IMR-90 (cell line): ENCODE data around the gene KCNC2. TPM values are rescaled to one million over a fixed set of nuclear protein-coding genes. Genes with fewer than 3 reads are reported as not detected.

Experiments
- ATAC-seq: fragments of 200-7000 bp; cut with Tn5 transposase; 2 replicates; pipeline ENCODE4 v1.9.1; 2020; ENCODE audit warnings: low read depth, mild to moderate bottlenecking, moderate library complexity
- BruUV-seq: library from RNA; stranded (reverse); fragments of 400-500 nt; replicated peaks from 2 replicates; lab custom pipeline; 2021; lab: Mats Ljungman, UMichigan
- CTCF ChIA-PET: fragments of 300-600 bp; formaldehyde crosslinking; extraction: SDS; loops from one replicate; lab custom pipeline; 2021; ENCODE audit warnings: antibody characterized with exemption; lab: Yijun Ruan, JAX
- POLR2A ChIA-PET: fragments of 300-600 bp; sonication (Branson Sonifier 250); formaldehyde crosslinking; loops from one replicate; lab custom pipeline; 2022; ENCODE audit warnings: antibody characterized with exemption; ENCODE audit not compliant: unreplicated experiment; lab: Charles Lee
- DNase-seq: peaks from one replicate; pipeline ENCODE4 v3.0.0; 2013
- H2AFZ ChIP-seq: replicated peaks from 2 replicates; pipeline ENCODE3; 2013; ENCODE audit warnings: low read length, mild to moderate bottlenecking; ENCODE audit not compliant: poor library complexity
- H2AK5ac ChIP-seq: 2 replicates; pipeline ENCODE4 v1.6.1; 2013; ENCODE audit warnings: low read depth, low read length, inconsistent platforms
- H2AK9ac ChIP-seq: replicated peaks from 2 replicates; pipeline ENCODE3; 2013; ENCODE audit warnings: mild to moderate bottlenecking, low read depth, low read length, moderate library complexity; ENCODE audit not compliant: poor library complexity
- H2BK120ac ChIP-seq: 2 replicates; pipeline ENCODE4 v1.6.1; 2013; ENCODE audit warnings: low read depth, low read length, inconsistent platforms
- H2BK15ac ChIP-seq: 3 replicates; pipeline ENCODE4 v1.6.1; 2013; ENCODE audit warnings: low read depth, low read length, inconsistent platforms
- H2BK20ac ChIP-seq: 2 replicates; pipeline ENCODE4 v1.6.1; 2013; ENCODE audit warnings: low read depth, mild to moderate bottlenecking, inconsistent platforms, low read length, moderate library complexity
- H2BK5ac ChIP-seq: 2 replicates; pipeline ENCODE4 v1.6.1; 2013; ENCODE audit warnings: mild to moderate bottlenecking, low read depth, low read length, inconsistent platforms; ENCODE audit not compliant: poor library complexity, severe bottlenecking
- H3K14ac ChIP-seq: replicated peaks from 2 replicates; pipeline ENCODE4 v1.6.1; 2013; ENCODE audit warnings: low read depth, low read length, inconsistent platforms
- H3K18ac ChIP-seq: 2 replicates; pipeline ENCODE4 v1.6.1; 2013; ENCODE audit warnings: low read depth, low read length, control low read depth
- H3K23ac ChIP-seq: 2 replicates; pipeline ENCODE4 v1.6.1; 2013; ENCODE audit warnings: low read depth, low read length, inconsistent platforms
- H3K27ac ChIP-seq: 2 replicates; pipeline ENCODE4 v1.5.1; 2013; ENCODE audit warnings: mild to moderate bottlenecking, control low read depth, low read length; ENCODE audit not compliant: insufficient read depth
- H3K27me3 ChIP-seq: 2 replicates; pipeline ENCODE4 v1.6.1; 2013; ENCODE audit warnings: low read length; ENCODE audit not compliant: control insufficient read depth, insufficient read depth
- H3K36me3 ChIP-seq: 2 replicates; pipeline ENCODE4 v1.6.1; 2013; ENCODE audit warnings: low read length, mixed read lengths; ENCODE audit not compliant: control insufficient read depth, insufficient read depth
- H3K4ac ChIP-seq: 2 replicates; pipeline ENCODE4 v1.6.1; 2013; ENCODE audit warnings: low read depth, low read length, inconsistent platforms
- H3K4me1 ChIP-seq: 2 replicates; pipeline ENCODE4 v1.6.1; 2013; ENCODE audit warnings: low read length, mixed read lengths; ENCODE audit not compliant: control insufficient read depth, insufficient read depth
- H3K4me2 ChIP-seq: 2 replicates; pipeline ENCODE4 v1.6.1; 2013; ENCODE audit warnings: low read depth, mild to moderate bottlenecking, control low read depth, low read length, moderate library complexity
- H3K4me3 ChIP-seq: 2 replicates; pipeline ENCODE4 v1.5.1; 2013; ENCODE audit warnings: low read depth, mild to moderate bottlenecking, control low read depth, low read length, moderate library complexity; ENCODE audit not compliant: insufficient read depth
- H3K56ac ChIP-seq: 2 replicates; pipeline ENCODE4 v1.6.1; 2013; ENCODE audit warnings: low read length, inconsistent platforms; ENCODE audit not compliant: insufficient read depth; ENCODE audit errors: extremely low read depth
- H3K79me1 ChIP-seq, 2 experiments: 2 replicates each; pipeline ENCODE4 v1.6.1; 2013; ENCODE audit warnings: low read length in 2 of 2, inconsistent platforms in 1 of 2, low read depth in 1 of 2
- H3K9ac ChIP-seq: 2 replicates; pipeline ENCODE4 v1.6.1; 2013; ENCODE audit warnings: low read depth, low read length, control low read depth
- H3K9me1 ChIP-seq: 2 replicates; pipeline ENCODE4 v1.6.1; 2013; ENCODE audit warnings: low read length, inconsistent platforms; ENCODE audit not compliant: insufficient read depth
- H3K9me3 ChIP-seq: 2 replicates; pipeline ENCODE4 v1.6.1; 2013; ENCODE audit warnings: low read length; ENCODE audit not compliant: control insufficient read depth, insufficient read depth
- H4K20me1 ChIP-seq: 2 replicates; pipeline ENCODE4 v1.6.1; 2013; ENCODE audit warnings: low read length, inconsistent platforms; ENCODE audit not compliant: insufficient read depth
- H4K5ac ChIP-seq: 2 replicates; pipeline ENCODE4 v1.6.1; 2013; ENCODE audit warnings: mild to moderate bottlenecking, low read depth, low read length, control low read depth
- H4K8ac ChIP-seq, 2 experiments: 2 replicates each; pipeline ENCODE4 v1.6.1; 2013; ENCODE audit warnings: low read depth in 2 of 2, low read length in 2 of 2, control low read depth in 1 of 2, inconsistent platforms in 1 of 2
- H4K91ac ChIP-seq: 2 replicates; pipeline ENCODE4 v1.6.1; 2013; ENCODE audit warnings: low read depth, low read length, inconsistent platforms; ENCODE audit not compliant: insufficient read depth
- BHLHE40 ChIP-seq: fragments of 150-350 bp; IDR thresholded peaks from 2 replicates; pipeline ENCODE4 v1.6.1; 2016; ENCODE audit warnings: mild to moderate bottlenecking, low read depth, low read length
- CEBPB ChIP-seq: IDR thresholded peaks from 2 replicates; pipeline ENCODE4 v1.6.1; 2012; ENCODE audit warnings: low read depth, low read length, improper control_type of control experiment
- CHD1 ChIP-seq: IDR thresholded peaks from 2 replicates; pipeline ENCODE4 v1.6.1; 2012; ENCODE audit warnings: low read depth, low read length, improper control_type of control experiment
- FOS ChIP-seq: fragments of 150-350 bp; IDR thresholded peaks from 2 replicates; pipeline ENCODE4 v1.6.1; 2016; ENCODE audit warnings: low read depth, low read length
- MAFK ChIP-seq: IDR thresholded peaks from 2 replicates; pipeline ENCODE4 v1.6.1; 2012; ENCODE audit warnings: low read depth, low read length, improper control_type of control experiment
- MAZ ChIP-seq: IDR thresholded peaks from 2 replicates; pipeline ENCODE4 v1.6.1; 2012; ENCODE audit warnings: low read depth, mild to moderate bottlenecking, low read length, improper control_type of control experiment, moderate library complexity, borderline replicate concordance
- MXI1 ChIP-seq: IDR thresholded peaks from 2 replicates; pipeline ENCODE4 v1.6.1; 2012; ENCODE audit warnings: low read depth, mild to moderate bottlenecking, low read length, moderate library complexity, borderline replicate concordance
- NFE2L2 ChIP-seq: fragments of 150-350 bp; IDR thresholded peaks from 2 replicates; pipeline ENCODE4 v1.6.1; 2016; ENCODE audit warnings: low read depth, mild to moderate bottlenecking, low read length
- POLR2A ChIP-seq: IDR thresholded peaks from 2 replicates; pipeline ENCODE4 v1.6.1; 2012; ENCODE audit warnings: mild to moderate bottlenecking, low read depth, low read length
- RAD21 ChIP-seq: IDR thresholded peaks from 2 replicates; pipeline ENCODE4 v1.6.1; 2012; ENCODE audit warnings: low read length, improper control_type of control experiment
- RCOR1 ChIP-seq: IDR thresholded peaks from 2 replicates; pipeline ENCODE4 v1.6.1; 2012; ENCODE audit warnings: mild to moderate bottlenecking, low read length, improper control_type of control experiment; ENCODE audit not compliant: insufficient replicate concordance
- RFX5 ChIP-seq: IDR thresholded peaks from 2 replicates; pipeline ENCODE4 v1.8.0; 2012; ENCODE audit warnings: low read depth, mild to moderate bottlenecking, low read length, moderate library complexity
- SMC3 ChIP-seq: fragments of 150-350 bp; IDR thresholded peaks from 2 replicates; pipeline ENCODE4 v1.6.1; 2016; ENCODE audit warnings: low read depth, mild to moderate bottlenecking, antibody characterized with exemption, low read length, moderate library complexity
- WGBS, 2 experiments: methylation state at CpG; one replicate each; pipeline versions ENCODE4 v1.1.5 to v1.1.7; 2013; ENCODE audit warnings: missing lambda C conversion rate in 2 of 2; ENCODE audit not compliant: insufficient read length in 1 of 2; ENCODE audit errors: extremely low coverage in 2 of 2; 5-methylcytosine and 5-hydroxymethylcytosine counted together
- dilution Hi-C: fragments of 300-500 bp; cut with HindIII; formaldehyde crosslinking; loops from one replicate; pipeline ENCODE4 v1.14.3; 2018; ENCODE audit warnings: low sequenced_read_pairs; ENCODE audit not compliant: unreplicated experiment
- in situ Hi-C: fragments of 300-500 bp; cut with MboI; formaldehyde crosslinking; loops from 3 replicates; pipeline ENCODE4 v1.14.3; 2019; ENCODE audit warnings: low sequenced_read_pairs, inconsistent platforms, mixed read lengths
- intact Hi-C: fragments of 100-400 bp; cut with micrococcal nuclease; formaldehyde crosslinking; loops from 2 replicates; pipeline ENCODE4 v1.10.0; 2022
- polyA plus RNA-seq, 3 experiments: library from polyadenylated mRNA; depleted of rRNA; stranded (reverse); fragments of >200 nt; gene quantifications; 2 replicates each; pipeline ENCODE4 v1.2.3, GENCODE V29; 2012; ENCODE audit warnings: low replicate concordance in 1 of 3
- total RNA-seq: library from RNA; depleted of rRNA; stranded (reverse); fragments of >200 nt; gene quantifications from 2 replicates; pipeline ENCODE4 v1.2.3, GENCODE V29; 2012
- TF ChIP-seq, protein P1 (sequence below): fragments of 150-350 bp; IDR thresholded peaks from 2 replicates; pipeline ENCODE4 v1.6.1; 2017; ENCODE audit warnings: mild to moderate bottlenecking, antibody characterized with exemption, low read length, low read depth
- TF ChIP-seq, protein P2 (sequence below): conservative IDR thresholded peaks from 2 replicates; pipeline ENCODE4 v1.5.1; 2012; ENCODE audit warnings: mild to moderate bottlenecking, low read depth, low read length, improper control_type of control experiment
- TF ChIP-seq, protein P3 (sequence below): fragments of 150-350 bp; IDR thresholded peaks from 2 replicates; pipeline ENCODE4 v1.6.1; 2016; ENCODE audit warnings: low read depth, mild to moderate bottlenecking, low read length, moderate library complexity, borderline replicate concordance

Gene KCNC2
- total and polyA plus RNA-seq, 2 of the 4 experiments (the other 2 are of a cell fraction): not detected

DNA sequence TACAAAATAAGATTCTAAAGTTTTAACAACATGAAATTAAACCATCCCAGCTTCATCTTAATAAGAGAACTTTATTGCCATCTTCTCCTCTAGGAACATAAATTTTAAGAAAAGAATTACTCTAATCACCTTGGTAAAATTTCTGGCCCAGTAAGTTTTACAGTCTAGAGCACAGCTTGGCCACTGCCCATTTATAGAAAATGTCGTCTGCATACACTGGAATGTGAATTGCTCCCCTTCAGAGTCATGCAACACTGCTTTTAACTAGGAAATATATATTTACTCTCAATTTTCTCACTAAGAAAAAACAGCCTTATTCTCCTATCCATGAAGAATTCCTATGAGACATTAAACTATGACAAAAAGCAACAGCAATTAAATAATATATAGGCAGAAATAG lies 48.2 kb downstream of the KCNC2 start:
- Histone ChIP-seq H2BK20ac (no peak overlapping the region), H3K9me1 (no peaks in the 10 kb centered on the region), H4K20me1 (no peaks in the 10 kb centered on the region), H3K4me1 (no peaks in the 10 kb centered on the region), H4K5ac (no peak overlapping the region), H2BK15ac (no peak overlapping the region), H3K18ac (no peak overlapping the region), H4K8ac (no peak overlapping the region), H3K36me3 (no peaks in the 10 kb centered on the region), H3K23ac (no peak overlapping the region), H2BK120ac (no peak overlapping the region), H3K14ac (no peak overlapping the region), H3K9me3 (no peaks in the 10 kb centered on the region), H3K27ac (no peak overlapping the region), H2AK5ac (no peak overlapping the region), H2AK9ac (no peak overlapping the region), H3K4me3 (no peak overlapping the region), H2AFZ (no peak overlapping the region), H4K91ac (no peak overlapping the region), H2BK5ac (no peak overlapping the region), H3K4me2 (no peak overlapping the region), H3K27me3 (peaks cover 2% of the 10 kb centered on the region; the same call in 1 of the 2 replicates), H3K9ac (no peak overlapping the region), H3K79me1 (no peaks in the 10 kb centered on the region), H3K56ac (no peak overlapping the region), H3K4ac (no peak overlapping the region)
- DNase-seq (no peak), ATAC-seq (no peak)
- CTCF ChIA-PET: no interaction called here
- in situ Hi-C loops: no loop called here
- POLR2A ChIA-PET: no interaction called here
- no TSS peak for BruUV-seq
- intact Hi-C loops: loop anchor here (5.0 kb wide), 1 partner anchor 1254 kb away; no protein-coding TSS in a partner anchor
- TF ChIP-seq POLR2A: no peak
- TF ChIP-seq RAD21: no peak
- TF ChIP-seq, protein P1, sequence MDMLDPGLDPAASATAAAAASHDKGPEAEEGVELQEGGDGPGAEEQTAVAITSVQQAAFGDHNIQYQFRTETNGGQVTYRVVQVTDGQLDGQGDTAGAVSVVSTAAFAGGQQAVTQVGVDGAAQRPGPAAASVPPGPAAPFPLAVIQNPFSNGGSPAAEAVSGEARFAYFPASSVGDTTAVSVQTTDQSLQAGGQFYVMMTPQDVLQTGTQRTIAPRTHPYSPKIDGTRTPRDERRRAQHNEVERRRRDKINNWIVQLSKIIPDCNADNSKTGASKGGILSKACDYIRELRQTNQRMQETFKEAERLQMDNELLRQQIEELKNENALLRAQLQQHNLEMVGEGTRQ: no peak
- TF ChIP-seq FOS: no peak
- TF ChIP-seq, protein P2, sequence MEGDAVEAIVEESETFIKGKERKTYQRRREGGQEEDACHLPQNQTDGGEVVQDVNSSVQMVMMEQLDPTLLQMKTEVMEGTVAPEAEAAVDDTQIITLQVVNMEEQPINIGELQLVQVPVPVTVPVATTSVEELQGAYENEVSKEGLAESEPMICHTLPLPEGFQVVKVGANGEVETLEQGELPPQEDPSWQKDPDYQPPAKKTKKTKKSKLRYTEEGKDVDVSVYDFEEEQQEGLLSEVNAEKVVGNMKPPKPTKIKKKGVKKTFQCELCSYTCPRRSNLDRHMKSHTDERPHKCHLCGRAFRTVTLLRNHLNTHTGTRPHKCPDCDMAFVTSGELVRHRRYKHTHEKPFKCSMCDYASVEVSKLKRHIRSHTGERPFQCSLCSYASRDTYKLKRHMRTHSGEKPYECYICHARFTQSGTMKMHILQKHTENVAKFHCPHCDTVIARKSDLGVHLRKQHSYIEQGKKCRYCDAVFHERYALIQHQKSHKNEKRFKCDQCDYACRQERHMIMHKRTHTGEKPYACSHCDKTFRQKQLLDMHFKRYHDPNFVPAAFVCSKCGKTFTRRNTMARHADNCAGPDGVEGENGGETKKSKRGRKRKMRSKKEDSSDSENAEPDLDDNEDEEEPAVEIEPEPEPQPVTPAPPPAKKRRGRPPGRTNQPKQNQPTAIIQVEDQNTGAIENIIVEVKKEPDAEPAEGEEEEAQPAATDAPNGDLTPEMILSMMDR: no peak
- TF ChIP-seq CEBPB: no peak
- no peak for TF ChIP-seq BHLHE40
- TF ChIP-seq NFE2L2: no peak
- TF ChIP-seq MAZ: no peak
- TF ChIP-seq SMC3: no peak
- TF ChIP-seq RFX5: no peak
- TF ChIP-seq RCOR1: no peak
- no peak for TF ChIP-seq MXI1
- no peak for TF ChIP-seq CHD1
- TF ChIP-seq, protein P3, sequence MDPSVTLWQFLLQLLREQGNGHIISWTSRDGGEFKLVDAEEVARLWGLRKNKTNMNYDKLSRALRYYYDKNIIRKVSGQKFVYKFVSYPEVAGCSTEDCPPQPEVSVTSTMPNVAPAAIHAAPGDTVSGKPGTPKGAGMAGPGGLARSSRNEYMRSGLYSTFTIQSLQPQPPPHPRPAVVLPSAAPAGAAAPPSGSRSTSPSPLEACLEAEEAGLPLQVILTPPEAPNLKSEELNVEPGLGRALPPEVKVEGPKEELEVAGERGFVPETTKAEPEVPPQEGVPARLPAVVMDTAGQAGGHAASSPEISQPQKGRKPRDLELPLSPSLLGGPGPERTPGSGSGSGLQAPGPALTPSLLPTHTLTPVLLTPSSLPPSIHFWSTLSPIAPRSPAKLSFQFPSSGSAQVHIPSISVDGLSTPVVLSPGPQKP: no peak
- TF ChIP-seq MAFK: no peak
- dilution Hi-C loops: no loop called here
- WGBS, 2 experiments: no CpG with 5 or more reads among the region's 1 CpG
